ENCODE measurements around the gene CDH1.

CDH1 gene

GRCh38 chr16:68732042-68732680, 4.9 kb upstream of the CDH1 start:
- no peak for DNase-seq

GRCh38 chr16:68732741-68733399, 4.2 kb upstream of the CDH1 start:
- no peak for DNase-seq

- no peak for DNase-seq
These were observed 3.5 kb upstream of the CDH1 start for GRCh38 chr16:68733570-68733969.

GRCh38 chr16:68734782-68735181, 2.3 kb upstream of the CDH1 start:
- DNase-seq: no peak

GRCh38 chr16:68736561-68736960, 531 bp upstream of the CDH1 start:
- no peak for DNase-seq

- DNase-seq: no peak
These were observed 888 bp downstream of the CDH1 start for GRCh38 chr16:68737730-68738629.

GRCh38 chr16:68739964-68740627, 3.0 kb downstream of the CDH1 start:
- no peak for DNase-seq

- no peak for DNase-seq
These were observed 3.7 kb downstream of the CDH1 start for GRCh38 chr16:68740628-68741346.

GRCh38 chr16:68743664-68744063, 6.6 kb downstream of the CDH1 start:
- DNase-seq: no peak

GRCh38 chr16:68744744-68745280, 7.7 kb downstream of the CDH1 start:
- no peak for DNase-seq

GRCh38 chr16:68746951-68747350, 9.9 kb downstream of the CDH1 start:
- no peak for DNase-seq

- no peak for DNase-seq
These were observed 12.3 kb downstream of the CDH1 start for GRCh38 chr16:68749432-68749831.

GRCh38 chr16:68750193-68750695, 13.2 kb downstream of the CDH1 start:
- no peak for DNase-seq

- no peak for DNase-seq
These were observed 14.1 kb downstream of the CDH1 start for GRCh38 chr16:68751160-68751559.

- DNase-seq: peak; percentile 33 to 46
These were observed 15.5 kb downstream of the CDH1 start for GRCh38 chr16:68752602-68753001.

GRCh38 chr16:68754084-68754792, 17.1 kb downstream of the CDH1 start:
- DNase-seq: no peak

GRCh38 chr16:68756239-68756915, 19.3 kb downstream of the CDH1 start:
- peak; percentile 75 to 78 for DNase-seq

GRCh38 chr16:68757625-68757935, 20.5 kb downstream of the CDH1 start:
- no peak for DNase-seq

- no peak for DNase-seq
These were observed 22.0 kb downstream of the CDH1 start for GRCh38 chr16:68759062-68759461.

- peak; percentile 64 to 71 for DNase-seq
These were observed 23.7 kb downstream of the CDH1 start for GRCh38 chr16:68760671-68761275.
